DMS 273 (cell line): Measurements from ENCODE around the gene THSD4.
"Not testable (repeated sequence)": the region's sequence is repeated elsewhere in the genome, so short reads cannot be mapped to it uniquely, and the experiment has no call there.

ENCODE experiments used
- DNase-seq: peaks from one replicate; lab custom pipeline; 2025; ENCODE audit not compliant: unreplicated experiment; lab: John Stamatoyannopoulos, UW

THSD4 gene

DNA sequence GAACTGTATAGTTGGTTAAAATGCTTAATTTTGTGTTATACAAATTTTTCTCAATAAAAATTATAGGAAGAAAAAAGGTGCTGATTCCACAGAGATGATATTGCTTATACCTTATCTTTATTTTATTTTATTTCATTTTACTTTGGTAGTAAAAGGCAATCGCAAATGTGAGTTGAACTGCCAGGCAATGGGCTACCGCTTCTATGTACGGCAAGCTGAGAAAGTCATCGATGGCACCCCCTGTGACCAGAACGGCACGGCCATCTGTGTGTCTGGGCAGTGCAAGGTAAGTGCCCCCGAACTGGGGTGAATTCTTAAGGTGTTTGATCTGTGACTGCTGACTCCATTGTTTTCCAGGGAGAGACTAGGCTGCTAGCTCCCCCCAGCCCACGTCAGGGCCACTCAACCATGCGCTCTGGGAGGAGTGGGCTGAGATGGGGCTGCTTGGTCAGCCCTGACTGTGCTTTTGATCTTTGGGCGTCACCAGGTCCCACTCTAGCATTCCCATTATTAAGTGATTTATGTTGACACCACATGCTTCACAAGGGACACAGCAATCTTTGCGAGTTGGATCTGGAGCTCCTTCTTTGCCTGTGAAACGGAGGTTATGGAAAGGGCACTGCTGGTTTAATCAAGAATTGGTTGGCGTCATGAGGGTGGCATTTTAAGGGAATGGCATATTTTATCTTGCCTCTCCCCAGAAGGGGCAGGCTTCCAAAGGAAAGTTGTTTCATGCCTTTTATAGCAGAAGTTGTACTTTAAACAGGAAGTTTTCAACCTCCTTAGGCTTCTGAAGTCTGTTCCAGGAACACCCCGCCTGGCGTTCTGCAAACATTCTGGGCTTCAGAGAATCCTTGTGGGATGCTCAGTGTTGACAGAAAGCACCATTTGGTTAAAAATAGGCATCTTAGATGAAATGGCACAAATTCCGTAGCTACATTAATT is 296.5 kb downstream of the THSD4 start:
- DNase-seq, result no peak

DNA sequence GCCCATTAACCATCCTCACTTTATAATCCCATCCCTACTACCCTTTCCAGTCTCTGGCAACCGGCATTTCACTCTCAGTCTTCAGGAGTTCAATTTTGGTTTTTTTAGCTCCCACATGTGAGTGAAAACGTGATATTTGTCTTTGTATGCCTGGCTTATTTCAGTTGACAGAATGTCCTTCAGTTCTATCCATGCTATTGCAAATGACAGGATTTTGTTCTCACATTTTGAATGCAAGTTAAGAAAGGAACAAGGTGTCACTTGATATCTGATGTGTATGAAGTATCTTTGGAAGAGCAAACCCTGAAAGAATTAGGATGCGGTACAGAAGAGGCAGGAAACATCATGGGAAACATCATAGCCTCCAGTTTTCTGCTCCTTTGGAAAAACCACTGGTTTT is 298.1 kb downstream of the THSD4 start:
- no peak for DNase-seq

GRCh38 chr15:71414853-71415252 is 299.6 kb downstream of the THSD4 start:
- DNase-seq, result no peak

GRCh38 chr15:71422530-71423259 is 307.4 kb downstream of the THSD4 start:
- DNase-seq, result no peak

- DNase-seq, result no peak
Observed at GRCh38 chr15:71424765-71425164, 309.5 kb downstream of the THSD4 start.

- no peak for DNase-seq
Observed at GRCh38 chr15:71425388-71425787, 310.1 kb downstream of the THSD4 start.

DNA sequence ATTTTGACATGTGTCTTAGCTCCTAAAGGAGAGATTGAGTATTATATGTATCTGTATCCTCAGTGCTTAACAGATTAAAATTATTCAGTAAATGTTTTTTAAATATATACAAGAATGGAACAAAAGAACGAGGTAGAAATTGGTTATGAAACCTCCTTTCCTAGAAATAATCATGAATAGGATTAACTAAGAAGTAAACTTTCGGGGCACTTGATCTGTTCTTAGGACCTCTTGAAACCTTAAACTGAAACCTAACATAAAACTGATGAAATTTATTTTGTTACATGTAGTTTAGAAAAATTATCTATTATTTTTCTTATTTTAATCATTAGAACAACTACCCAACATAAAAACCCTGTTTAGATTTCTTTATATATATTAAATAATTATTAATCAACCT is 311.5 kb downstream of the THSD4 start:
- DNase-seq, result no peak

GRCh38 chr15:71430782-71431181 is 315.5 kb downstream of the THSD4 start:
- no peak for DNase-seq

DNA sequence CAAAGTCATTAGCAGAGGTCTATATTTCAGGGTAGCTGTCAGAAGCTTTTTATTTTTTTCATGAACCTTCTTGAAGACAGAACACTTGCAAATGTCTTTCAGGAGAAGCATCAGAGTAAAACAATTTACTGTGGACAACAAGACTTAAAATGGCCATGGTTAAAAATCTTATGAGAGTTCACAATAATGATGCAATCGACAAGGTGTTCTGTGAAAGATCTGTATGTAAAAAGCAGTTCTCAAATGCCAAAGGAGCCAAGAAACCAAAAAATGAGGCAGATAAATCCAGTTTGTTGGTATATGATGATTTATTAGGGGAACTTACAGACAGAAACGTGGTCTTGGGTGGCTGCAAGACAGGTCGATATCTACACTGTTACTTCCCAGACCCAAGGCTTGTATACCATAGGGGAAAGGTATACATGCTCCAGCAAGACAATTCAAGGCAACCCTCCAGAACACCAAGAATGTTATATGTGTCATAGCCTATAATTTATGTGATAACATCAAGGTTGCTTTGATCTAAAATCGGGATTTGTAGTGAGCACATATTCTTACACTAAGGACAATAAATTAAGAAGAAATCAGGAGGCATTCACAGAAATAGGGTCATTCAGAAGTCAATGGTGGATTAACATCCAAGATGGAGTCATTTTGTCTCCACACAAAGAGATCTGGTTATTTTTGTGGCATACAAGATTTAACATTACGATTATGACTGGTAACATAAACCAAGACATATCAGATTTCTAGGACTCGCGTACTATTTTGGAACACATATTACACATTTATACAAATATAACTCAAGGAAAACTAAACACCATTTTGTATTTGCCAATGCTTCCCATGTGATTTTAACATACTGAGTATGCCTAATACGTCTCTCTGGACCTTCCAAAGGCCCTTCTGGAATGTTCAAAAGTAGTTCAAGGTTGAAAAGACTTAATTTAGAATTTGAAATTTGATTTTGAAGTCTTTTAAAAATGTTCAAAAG is 316.4 kb downstream of the THSD4 start:
- no peak for DNase-seq

DNA sequence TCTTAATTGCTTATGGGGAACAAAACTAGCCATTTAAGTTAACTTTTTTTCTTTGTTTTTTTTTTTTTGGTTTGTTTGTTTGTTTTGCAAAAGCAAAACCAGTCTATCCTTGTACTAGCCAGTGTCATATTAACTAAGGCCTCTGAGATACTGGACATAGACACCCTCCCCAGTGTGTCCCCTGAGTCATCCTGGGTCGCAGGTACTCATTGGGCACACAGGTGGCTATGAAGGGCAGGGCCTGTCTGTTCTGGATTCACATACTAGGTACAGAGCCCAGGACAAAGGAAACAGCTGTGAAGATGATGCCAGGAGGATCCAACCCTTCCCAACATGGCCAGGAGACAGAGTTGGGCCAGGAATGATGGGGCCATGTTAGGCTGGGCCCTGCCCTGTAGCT is 318.1 kb downstream of the THSD4 start:
- DNase-seq, result no peak

DNA sequence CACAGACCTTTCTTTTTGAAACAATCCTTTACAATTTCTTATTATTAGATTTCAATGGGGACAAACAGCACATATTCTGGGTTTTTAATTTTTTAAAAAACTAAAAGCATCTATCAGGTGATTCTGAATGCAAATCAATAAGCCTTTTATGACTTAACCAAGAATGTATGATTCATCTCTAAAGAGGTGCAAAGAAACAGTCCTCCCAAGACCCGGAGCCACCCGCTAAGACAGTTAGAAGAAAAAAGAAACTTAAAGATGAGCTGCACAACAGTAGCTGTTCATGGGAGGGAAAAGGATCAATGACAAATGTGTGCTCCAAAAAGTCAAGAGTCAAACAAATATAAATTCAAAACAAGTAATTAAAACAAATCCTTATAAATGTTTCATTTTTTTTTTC is 319.5 kb downstream of the THSD4 start:
- no peak for DNase-seq

DNA sequence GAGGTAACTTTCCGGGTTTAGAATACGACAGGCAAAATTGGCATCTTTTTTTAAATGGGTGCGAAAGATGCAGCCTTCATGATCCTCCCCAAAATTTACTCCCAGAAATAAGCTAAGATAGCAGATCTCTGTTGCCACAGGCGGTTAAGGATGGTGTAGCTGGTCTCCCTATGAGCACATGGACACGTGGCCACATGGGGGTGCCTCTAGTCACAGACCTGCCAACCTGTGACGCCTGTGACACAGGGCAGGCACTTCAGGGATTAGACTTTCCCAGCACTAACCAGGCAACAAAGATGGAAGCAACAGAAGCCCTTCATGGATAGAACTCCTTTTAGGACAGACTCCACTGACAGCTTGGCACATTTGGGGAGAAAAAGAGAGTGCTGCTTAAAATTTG is 320.3 kb downstream of the THSD4 start:
- no peak for DNase-seq

GRCh38 chr15:71436854-71437253 is 321.6 kb downstream of the THSD4 start:
- DNase-seq, result no peak

- no peak for DNase-seq
Observed at GRCh38 chr15:71437404-71437803, 322.1 kb downstream of the THSD4 start.

GRCh38 chr15:71437919-71438318 is 322.6 kb downstream of the THSD4 start:
- DNase-seq, result no peak

- DNase-seq, result not testable (repeated sequence)
Observed at GRCh38 chr15:71439478-71439877, 324.2 kb downstream of the THSD4 start.

GRCh38 chr15:71440489-71441110 is 325.3 kb downstream of the THSD4 start:
- DNase-seq, result peak; percentile 54

DNA sequence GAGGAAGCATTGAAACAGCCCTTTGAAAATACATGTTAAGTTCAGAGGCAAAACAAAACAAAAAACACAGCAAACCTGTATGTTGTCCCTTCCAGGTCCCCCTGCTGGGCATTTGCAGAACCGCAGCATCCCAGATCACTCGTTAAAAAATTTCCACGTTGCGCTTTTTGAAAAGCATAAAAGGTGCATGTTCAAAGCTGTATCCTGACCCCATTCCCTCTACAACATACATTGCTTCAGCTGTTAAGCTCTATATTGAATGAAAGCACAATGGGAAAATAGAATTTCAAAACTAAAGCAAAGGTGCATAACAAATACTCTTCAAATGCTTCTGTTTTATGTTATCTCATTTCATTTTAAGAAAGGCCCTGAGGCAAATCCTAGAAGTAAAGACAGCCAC is 328.3 kb downstream of the THSD4 start:
- DNase-seq, result peak; percentile 65

DNA sequence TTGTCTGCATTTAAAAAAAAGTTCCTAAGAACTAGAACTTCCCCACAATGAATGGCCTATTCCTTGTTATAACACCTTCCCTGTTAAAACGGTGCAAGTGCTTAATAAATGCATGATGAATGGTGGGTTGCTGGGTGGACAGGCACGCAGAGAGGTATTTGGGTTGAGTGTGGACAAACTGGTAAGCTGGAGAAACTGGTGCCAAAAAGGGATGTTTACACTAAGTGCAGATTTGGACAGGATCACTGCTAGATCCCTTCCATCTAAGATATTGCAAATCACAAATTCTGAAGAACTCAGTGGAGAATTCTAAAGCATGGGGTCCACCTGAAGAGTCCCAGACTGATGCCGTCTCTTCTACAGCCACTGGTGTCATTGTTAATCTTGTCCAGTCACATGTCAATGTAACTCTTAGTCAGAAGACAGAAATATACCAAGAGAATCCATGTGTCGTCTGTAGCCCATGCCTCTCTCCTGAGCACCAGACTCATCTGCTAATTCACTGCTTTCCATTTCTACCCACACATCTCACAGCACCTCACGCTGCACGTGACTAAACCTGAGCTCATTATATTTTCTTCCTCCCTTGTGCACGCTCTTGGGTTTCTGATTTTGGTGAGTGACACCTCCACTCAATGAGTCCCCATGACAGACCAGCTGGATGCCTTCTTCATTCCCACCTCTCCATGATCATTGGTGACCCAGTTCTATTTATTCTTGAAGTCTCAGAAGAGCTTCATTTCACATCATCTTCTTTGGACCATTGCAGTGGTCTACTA is 328.9 kb downstream of the THSD4 start:
- no peak for DNase-seq
